HEK293T (cell line): ENCODE results near the gene PPP1R12C.

Experiments
- CTCF ChIA-PET: fragments of 350-600 bp; formaldehyde crosslinking; extraction: SDS; loops from one replicate; lab custom pipeline; 2021; ENCODE audit warnings: antibody characterized with exemption, inconsistent platforms; lab: Yijun Ruan, JAX
- POLR2A ChIA-PET: fragments of 350-600 bp; formaldehyde crosslinking; extraction: SDS; loops from one replicate; lab custom pipeline; 2020; ENCODE audit warnings: antibody characterized with exemption, inconsistent platforms; lab: Yijun Ruan, JAX
- DNase-seq: peaks from one replicate; pipeline ENCODE4 v3.0.0; 2012; ENCODE audit warnings: mixed read lengths; ENCODE audit errors: extremely low spot score
- ARNT ChIP-seq: fragments of 450-650 bp; IDR thresholded peaks from 2 replicates; pipeline ENCODE4 v1.6.1; 2017; ENCODE audit warnings: mild to moderate bottlenecking
- BHLHE40 ChIP-seq: fragments of 450-650 bp; IDR thresholded peaks from 2 replicates; pipeline ENCODE4 v1.6.1; 2016; ENCODE audit warnings: mild to moderate bottlenecking, moderate library complexity, borderline replicate concordance
- CTBP1 ChIP-seq: fragments of 450-650 bp; IDR thresholded peaks from 2 replicates; pipeline ENCODE4 v1.6.1; 2016; ENCODE audit warnings: borderline replicate concordance
- ELF4 ChIP-seq: fragments of 450-650 bp; IDR thresholded peaks from 2 replicates; pipeline ENCODE4 v1.6.1; 2017; ENCODE audit warnings: antibody characterized with exemption
- FOXA1 ChIP-seq: fragments of 450-650 bp; IDR thresholded peaks from 2 replicates; pipeline ENCODE4 v1.6.1; 2016; ENCODE audit warnings: mild to moderate bottlenecking
- FOXK2 ChIP-seq: fragments of 450-650 bp; IDR thresholded peaks from 2 replicates; pipeline ENCODE4 v1.6.1; 2016; ENCODE audit warnings: mild to moderate bottlenecking
- FOXM1 ChIP-seq: fragments of 450-650 bp; IDR thresholded peaks from 2 replicates; pipeline ENCODE4 v1.6.1; 2017; ENCODE audit warnings: mild to moderate bottlenecking, borderline replicate concordance
- HDGF ChIP-seq: fragments of 450-650 bp; IDR thresholded peaks from 2 replicates; pipeline ENCODE4 v1.6.1; 2017; ENCODE audit warnings: antibody characterized with exemption, borderline replicate concordance
- L3MBTL2 ChIP-seq: fragments of 450-650 bp; conservative IDR thresholded peaks from 2 replicates; pipeline ENCODE4 v1.6.1; 2016; ENCODE audit warnings: mild to moderate bottlenecking
- LEF1 ChIP-seq: fragments of 450-650 bp; IDR thresholded peaks from 2 replicates; pipeline ENCODE4 v1.6.1; 2017; ENCODE audit warnings: mild to moderate bottlenecking, borderline replicate concordance
- NFRKB ChIP-seq: fragments of 450-650 bp; IDR thresholded peaks from 2 replicates; pipeline ENCODE4 v1.6.1; 2016; ENCODE audit warnings: mild to moderate bottlenecking, moderate library complexity
- PKNOX1 ChIP-seq: fragments of 450-650 bp; IDR thresholded peaks from 2 replicates; pipeline ENCODE4 v1.6.1; 2016
- SP1 ChIP-seq: fragments of 450-650 bp; IDR thresholded peaks from 2 replicates; pipeline ENCODE4 v1.6.1; 2017
- SUZ12 ChIP-seq: fragments of 450-650 bp; IDR thresholded peaks from 2 replicates; pipeline ENCODE4 v1.6.1; 2016; ENCODE audit warnings: mild to moderate bottlenecking
- TARDBP ChIP-seq: fragments of 450-650 bp; IDR thresholded peaks from 2 replicates; pipeline ENCODE4 v1.6.1; 2016
- ZNF384 ChIP-seq: fragments of 450-650 bp; IDR thresholded peaks from 2 replicates; pipeline ENCODE4 v1.6.1; 2016

The PPP1R12C gene

DNA sequence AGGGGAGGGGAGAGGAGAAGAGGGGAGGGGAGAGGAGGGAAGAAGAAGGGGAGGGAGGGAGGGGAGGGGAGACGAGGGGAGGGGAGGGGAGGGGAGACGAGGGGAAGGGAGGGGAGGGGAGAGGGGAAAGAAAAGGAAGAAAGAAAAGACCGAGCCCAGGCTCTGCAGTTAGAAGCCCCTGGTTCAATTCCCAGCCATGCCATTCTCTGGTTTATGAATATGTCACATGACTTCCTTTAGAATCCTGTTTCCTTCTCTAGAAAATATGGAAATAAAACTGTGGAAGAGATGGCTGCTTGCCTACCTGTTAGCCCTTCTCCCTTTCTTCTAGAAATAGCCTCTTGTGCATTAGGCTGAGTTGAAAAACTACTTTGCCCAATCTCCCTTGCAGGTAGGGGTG, 17.3 kb upstream of the PPP1R12C start:
- no peak for DNase-seq
- ChIA-PET CTCF (interaction anchor here (0.6 to 1.2 kb wide), 3 partner anchors 14 to 332 kb away, joined by 3 to 7 read pairs (median 4); no protein-coding TSS in a partner anchor), POLR2A (no interaction called here)
- TF ChIP-seq ZNF384 (no peak), L3MBTL2 (no peak), BHLHE40 (no peak), HDGF (no peak), PKNOX1 (no peak), FOXK2 (no peak)

DNA sequence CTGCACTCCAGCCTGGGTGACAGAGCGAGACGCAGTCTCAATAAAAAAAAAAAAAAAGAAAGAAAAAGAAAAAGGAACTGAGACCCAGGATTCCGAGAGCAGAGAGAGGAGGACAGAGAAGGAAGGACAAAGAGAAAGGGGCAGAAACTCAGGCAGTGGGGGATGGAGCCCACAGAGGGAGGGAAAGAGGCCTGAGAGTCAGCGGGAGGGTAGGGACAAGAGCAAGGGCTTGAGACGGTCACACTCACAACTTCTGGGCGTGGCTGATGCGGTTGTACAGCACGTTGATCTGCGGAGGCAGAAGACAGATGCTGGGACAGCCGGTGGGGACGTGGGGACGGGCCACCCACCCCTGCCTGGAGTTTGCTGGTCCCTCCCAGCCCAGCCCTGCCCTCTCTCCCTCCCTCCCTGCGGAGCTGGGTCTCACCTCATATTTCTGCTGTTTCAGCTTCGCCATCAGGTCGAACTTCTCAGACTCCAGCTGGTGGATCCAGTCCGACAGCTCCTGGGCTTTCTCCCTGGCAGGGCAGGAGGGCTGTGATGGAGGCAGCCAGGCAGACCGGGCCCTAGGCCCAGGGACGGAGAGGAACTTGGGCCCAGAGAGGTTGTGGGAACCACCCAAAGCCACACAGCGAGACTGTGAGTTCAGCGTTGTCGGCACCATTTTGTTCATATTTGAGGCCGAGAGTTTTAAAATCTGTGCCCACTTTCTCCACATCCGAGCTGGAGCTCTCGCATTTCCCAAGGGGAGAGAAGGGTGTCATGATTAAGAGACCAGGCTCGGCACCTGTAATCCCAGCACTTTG, 16.4 kb upstream of the PPP1R12C start:
- ChIA-PET CTCF (no interaction called here), POLR2A (interaction anchor here (1.6 kb wide), 1 partner anchor 16 kb away, joined by 5 read pairs; the partner anchor contains the start of gene PPP1R12C)
- DNase-seq, result no peak
- no peak for TF ChIP-seq TARDBP
- TF ChIP-seq CTBP1, result no peak
- no peak for TF ChIP-seq SUZ12

GRCh38 chr19:55132453-55133129, 15.2 kb upstream of the PPP1R12C start:
- TF ChIP-seq TARDBP (no peak), HDGF (no peak), SP1 (no peak), ARNT (no peak), PKNOX1 (no peak), SUZ12 (no peak), FOXM1 (no peak), NFRKB (no peak), ELF4 (no peak), CTBP1 (no peak), FOXA1 (no peak), LEF1 (no peak), FOXK2 (no peak), ZNF384 (no peak), BHLHE40 (no peak), L3MBTL2 (no peak)
- POLR2A ChIA-PET, result interaction anchor here (1.6 kb wide), 1 partner anchor 15 kb away, joined by 5 read pairs; the partner anchor contains the start of gene PPP1R12C
- CTCF ChIA-PET, result interaction anchor here (1.3 kb wide), 1 partner anchor 43 kb away, joined by 3 read pairs; no protein-coding TSS in a partner anchor
- no peak for DNase-seq

DNA sequence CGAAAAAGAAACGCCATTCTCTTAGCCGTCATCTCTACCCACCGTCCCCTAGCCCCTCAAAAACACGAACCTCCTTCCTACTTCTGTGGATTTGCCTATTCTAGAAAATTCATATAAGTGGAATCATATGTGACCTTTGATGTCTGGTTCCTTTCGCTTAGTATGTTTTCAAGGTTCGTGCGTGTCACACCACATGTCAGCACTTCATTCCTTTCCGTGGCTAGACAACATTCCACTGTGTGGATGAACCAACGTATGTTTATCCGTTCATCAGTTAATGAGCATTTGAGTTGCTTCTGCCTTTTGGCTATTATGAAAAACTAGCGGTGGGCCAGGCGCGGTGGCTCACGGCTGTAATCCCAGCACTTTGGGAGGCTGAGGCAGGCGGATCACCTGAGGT, 14.0 kb upstream of the PPP1R12C start:
- ChIA-PET POLR2A (no interaction called here), CTCF (no interaction called here)
- DNase-seq, result no peak
- no peak for TF ChIP-seq PKNOX1

- ChIA-PET POLR2A (interaction anchor here (1.2 to 1.7 kb wide), 3 partner anchors 56 to 357 kb away, joined by 4 to 5 read pairs (median 4); partner anchors contain the start of genes PPP6R1, RDH13 and ZNF628), CTCF (no interaction called here)
- no peak for DNase-seq
- TF ChIP-seq FOXM1 (no peak), CTBP1 (no peak), SP1 (no peak), SUZ12 (no peak), ARNT (no peak), ZNF384 (no peak), NFRKB (no peak), FOXA1 (no peak)
Measured at GRCh38 chr19:55119053-55119452, 1.6 kb upstream of the PPP1R12C start.

DNA sequence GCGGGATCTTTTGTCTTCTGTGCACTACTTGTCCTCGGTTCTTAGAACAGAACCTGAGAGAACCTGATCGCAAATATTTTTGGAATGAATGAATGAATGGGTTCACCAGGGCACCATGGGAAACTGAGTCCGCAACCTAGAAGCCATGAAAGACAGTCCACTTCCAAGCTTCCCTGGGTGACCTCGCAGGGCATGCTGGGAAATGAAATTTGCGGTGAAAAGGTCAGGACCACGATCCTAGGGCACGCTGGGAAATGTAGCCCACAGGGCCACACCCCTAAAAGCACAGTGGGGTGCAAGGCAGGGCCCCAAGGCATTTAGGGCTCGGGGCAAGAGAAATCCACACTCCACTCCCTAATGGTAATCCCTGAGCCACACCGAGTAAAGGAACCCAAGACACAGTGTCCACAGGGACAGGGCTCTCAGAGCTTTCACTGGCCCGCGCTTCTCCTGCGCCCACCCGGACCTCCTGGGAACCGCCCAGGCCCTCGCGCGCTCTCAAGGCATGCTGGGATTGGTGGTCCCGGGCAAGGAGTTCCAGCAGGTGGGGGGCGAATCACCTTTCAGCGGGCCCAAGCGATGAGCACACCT, 1.1 kb upstream of the PPP1R12C start:
- peak; percentile 50 for DNase-seq
- TF ChIP-seq HDGF (no peak), ELF4 (no peak), ZNF384 (no peak)
- CTCF ChIA-PET, result no interaction called here
- POLR2A ChIA-PET, result interaction anchor here (1.1 to 1.7 kb wide), 10 partner anchors 9 to 536 kb away, joined by 3 to 6 read pairs (median 4); partner anchors contain the start of genes PPP6R1, RDH13, U2AF2 and ZNF628
